HPDE6-E6E7 (cell line): ENCODE data around the gene COLEC12.

Experiments used
- DNase-seq: peaks from one replicate; pipeline ENCODE4 v3.0.0; 2011; ENCODE audit warnings: missing footprints; ENCODE audit errors: extremely low spot score

The COLEC12 gene

DNA sequence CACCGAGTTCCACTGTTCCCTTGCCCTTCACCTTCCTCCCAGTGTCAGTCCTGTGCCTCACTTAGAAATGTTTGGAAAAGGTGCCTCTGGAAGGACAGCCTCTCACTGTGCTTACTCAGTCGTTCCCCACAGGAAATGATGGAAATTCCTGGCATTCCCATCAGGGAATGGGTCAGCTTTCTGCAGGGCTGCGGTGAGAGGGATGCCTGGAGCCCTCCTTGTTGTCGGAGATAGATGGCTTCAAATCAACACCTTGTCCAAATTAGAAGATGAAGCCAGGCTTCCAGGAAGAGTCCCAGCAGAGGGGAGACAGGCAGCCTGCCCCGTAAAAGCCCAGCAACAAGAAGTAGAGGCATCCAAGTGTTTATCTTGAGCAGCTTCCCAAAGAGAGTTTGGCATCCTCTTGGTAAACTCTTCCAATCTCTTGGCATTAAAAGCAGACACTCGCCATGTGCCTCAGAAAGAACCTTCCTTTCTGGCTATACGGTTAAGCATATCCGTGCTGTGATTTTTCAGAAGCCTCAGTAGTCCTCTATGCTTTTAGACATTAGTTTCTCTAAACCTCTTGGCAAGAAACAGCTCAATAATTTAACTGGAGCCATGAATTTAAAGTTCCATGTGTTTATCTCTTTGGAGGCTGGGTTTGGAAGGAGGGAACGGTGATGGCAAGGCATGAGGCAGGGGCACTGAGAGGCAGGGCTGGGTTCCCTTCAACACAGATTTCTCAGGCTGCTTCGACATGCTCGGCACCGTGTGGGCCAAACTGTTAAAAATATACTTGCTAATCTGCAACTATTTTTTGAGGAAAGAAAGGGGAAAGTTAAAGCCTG lies 25.1 kb downstream of the COLEC12 start:
- no peak for DNase-seq

DNA sequence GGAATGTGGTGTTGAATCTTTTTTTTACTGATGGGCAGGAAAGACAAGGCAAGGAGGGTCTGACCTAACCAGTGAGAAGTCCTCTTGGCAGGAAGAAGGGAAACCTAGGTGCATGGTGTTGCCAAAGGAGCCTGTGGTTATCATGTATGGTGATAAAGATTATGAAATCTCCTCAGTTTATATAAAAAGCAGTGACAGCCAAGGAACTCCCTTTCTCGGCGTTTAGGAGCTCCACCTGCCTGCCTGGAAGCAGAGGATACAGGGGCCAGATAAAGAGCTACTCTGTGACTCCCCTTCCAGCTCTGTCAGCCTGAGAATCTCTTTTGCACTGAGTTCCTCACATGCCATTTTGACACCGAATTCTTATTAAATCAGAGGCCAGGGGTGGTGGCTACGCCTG lies 26.1 kb downstream of the COLEC12 start:
- DNase-seq, result no peak

DNA sequence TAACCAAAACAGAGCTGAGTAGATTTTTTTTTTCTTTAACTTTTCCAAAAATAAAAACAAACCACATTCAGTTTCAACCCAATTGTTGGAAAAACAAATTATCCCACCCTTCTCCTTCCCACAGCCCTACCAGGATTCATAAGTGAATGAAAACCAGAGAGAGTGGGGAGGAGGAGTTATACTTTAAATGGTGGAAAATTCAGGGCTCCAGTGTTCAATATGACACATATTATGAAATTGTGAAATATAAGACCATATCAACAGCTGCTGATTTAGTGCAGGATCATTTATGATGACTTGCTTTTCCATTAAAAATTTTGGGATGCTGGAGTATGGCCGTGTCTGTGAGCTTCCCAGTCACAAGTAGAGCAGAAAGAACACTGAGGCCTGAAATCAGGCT lies 26.7 kb downstream of the COLEC12 start:
- DNase-seq, result no peak

- DNase-seq, result no peak
Observed at GRCh38 chr18:471716-472115, 28.8 kb downstream of the COLEC12 start.

DNA sequence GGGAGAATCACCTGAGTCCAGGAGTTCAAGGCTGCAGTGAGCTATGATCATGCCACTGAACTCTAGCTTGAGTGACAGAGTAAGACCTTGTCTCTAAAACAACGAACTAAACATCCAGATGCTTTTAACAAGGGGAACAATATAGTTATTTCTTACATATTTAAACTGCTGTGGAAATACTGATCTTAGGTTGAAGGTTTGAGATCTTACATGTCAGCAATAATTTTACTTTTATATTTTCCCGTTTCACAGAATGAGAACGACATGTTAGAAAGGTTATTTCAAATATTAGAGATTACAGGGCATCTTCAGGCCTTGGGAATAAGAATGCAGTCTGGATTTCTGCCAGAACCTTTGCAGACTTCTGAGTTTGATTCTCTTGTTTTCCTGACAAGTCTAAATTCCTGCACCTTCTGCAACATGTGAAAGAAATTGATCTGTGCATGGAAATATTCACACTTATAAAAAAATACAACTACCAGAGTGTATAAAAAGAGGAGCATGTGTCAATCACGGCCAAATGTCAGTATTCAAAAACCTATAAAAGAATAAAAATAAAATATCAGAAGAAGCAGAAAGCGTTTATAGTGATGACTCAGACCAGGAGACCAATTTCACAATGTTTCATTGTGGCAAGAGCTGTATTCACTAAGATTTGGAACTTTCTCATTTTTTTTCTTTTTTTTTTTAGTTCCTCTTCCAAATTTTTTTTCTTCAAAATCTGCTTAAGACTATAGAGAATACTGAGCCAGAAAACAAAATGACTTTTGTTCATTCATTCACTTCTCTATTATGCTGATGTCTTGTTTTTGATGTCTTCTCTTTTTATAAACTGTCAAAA lies 29.6 kb downstream of the COLEC12 start:
- DNase-seq, result no peak

- no peak for DNase-seq
Observed at GRCh38 chr18:468955-469790, 31.3 kb downstream of the COLEC12 start.

DNA sequence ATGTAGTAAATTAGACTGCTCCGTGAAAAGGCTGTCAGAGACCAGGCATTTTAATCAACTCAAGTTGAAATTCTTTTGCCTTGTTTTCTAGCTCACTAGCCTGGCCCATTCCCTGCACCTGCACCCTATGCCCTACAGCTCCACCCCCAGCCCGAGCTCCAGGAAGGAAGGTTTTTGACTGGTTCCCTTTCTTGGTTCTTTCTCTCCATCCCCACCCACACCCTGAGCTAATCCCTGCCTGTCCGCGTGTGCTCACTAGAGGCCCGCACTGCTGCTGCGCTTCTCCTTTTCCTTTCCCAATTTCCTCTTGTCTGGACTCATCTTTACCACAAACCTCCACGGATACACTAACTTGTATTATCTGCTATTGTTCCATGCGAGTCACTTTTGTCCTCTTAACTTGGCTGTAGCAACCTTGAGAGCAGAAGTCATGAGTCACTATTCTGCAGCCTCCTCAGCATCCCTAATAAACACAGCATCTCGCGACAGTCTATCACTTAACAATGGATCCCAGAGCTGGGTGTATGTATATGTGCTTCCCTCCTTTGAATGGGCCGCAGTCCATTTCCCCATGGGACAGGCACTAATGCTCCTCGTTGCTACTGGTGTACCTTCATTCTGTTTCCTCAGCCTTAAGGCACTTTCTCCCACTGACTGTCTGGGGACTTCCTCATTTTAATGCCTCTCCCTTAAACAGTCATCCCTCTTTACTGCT lies 36.5 kb downstream of the COLEC12 start:
- no peak for DNase-seq

- DNase-seq, result no peak
Observed at GRCh38 chr18:463403-463802, 37.1 kb downstream of the COLEC12 start.

DNA sequence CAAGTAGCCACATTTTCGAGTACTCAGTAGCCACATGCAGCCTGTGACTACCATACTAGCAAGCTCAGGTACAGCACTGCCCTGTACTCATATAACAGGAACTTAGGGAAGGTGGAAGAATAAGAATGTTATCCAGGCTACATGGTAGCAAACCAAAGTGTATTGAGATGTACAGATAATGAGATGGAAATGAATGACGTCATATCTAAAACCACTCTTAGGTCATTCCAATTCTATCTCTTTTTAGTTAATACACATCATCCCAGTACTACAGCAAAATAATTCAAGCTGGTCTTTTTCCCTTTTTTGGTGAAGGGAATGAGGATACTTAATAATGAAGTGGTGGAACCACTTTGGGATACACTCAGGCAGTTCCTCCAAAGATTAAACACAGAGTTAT lies 38.7 kb downstream of the COLEC12 start:
- no peak for DNase-seq

DNA sequence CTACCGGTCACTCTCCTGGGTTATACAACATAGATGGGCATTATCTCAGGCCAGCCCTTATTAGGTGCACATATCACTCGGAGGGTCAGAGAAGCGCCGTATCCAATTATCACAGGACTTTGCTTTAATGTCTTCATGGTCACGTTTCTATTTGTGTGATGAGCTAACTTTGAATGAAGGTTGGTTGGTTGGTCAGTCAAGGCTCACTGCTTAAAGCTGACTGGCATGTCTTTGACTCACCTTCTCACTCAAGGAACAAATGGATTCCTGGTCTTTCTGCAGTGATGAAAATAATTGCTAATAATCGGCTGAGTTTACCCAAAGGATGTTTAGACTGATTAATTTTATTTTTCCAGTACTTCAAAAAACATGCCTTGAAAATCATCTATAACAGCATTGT lies 39.7 kb downstream of the COLEC12 start:
- DNase-seq, result no peak

GRCh38 chr18:459814-460593 lies 40.5 kb downstream of the COLEC12 start:
- DNase-seq, result no peak

GRCh38 chr18:457521-458412 lies 42.7 kb downstream of the COLEC12 start:
- DNase-seq, result no peak

DNA sequence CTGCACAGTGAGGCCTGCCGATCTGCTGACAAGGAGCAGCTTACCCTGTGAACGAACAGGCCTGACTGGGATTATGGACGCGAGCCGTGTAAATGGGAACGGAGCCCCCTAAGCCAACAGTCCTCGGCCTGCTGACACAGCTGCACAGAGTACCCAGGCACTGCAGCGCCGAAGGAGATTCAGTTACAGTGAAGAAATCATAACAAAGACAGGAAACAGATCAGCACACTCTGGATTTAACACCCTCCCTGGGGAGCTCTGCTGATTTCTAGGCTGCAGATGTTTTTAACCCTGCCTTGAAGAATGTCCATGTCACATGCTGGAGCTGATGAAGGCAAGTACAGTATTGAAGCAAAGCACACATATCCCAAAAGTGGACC lies 43.4 kb downstream of the COLEC12 start:
- DNase-seq, result no peak

- no peak for DNase-seq
Observed at GRCh38 chr18:456361-457139, 44.0 kb downstream of the COLEC12 start.

DNA sequence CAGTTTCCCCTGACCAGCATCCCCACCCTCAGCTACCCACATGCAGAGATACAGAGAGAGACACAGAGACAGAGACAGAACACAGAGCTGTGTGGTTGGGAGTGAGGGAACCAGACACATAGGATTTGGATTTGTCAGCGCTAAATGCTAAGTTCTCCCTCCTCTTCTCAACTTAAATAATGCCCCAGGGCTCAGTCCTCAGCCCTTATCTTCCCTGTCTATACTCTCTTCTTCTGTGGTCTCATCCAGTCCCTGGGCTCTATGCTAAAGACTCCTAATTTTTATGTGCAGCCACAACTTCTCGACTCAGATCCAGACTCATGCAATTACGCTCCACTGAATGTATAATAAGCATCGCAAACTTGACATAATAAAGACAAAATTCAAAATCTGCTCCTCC lies 47.1 kb downstream of the COLEC12 start:
- no peak for DNase-seq

- no peak for DNase-seq
Observed at GRCh38 chr18:452816-453215, 47.7 kb downstream of the COLEC12 start.

- no peak for DNase-seq
Observed at GRCh38 chr18:449374-449773, 51.1 kb downstream of the COLEC12 start.

GRCh38 chr18:448116-448790 lies 52.2 kb downstream of the COLEC12 start:
- no peak for DNase-seq
